ENCODE results near the gene OR8G1.
"Not testable (repeated sequence)": the region's sequence is repeated elsewhere in the genome, so short reads cannot be mapped to it uniquely, and the experiment has no call there.

OR8G1 gene, protein sequence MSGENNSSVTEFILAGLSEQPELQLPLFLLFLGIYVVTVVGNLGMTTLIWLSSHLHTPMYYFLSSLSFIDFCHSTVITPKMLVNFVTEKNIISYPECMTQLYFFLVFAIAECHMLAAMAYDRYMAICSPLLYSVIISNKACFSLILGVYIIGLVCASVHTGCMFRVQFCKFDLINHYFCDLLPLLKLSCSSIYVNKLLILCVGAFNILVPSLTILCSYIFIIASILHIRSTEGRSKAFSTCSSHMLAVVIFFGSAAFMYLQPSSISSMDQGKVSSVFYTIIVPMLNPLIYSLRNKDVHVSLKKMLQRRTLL

DNA sequence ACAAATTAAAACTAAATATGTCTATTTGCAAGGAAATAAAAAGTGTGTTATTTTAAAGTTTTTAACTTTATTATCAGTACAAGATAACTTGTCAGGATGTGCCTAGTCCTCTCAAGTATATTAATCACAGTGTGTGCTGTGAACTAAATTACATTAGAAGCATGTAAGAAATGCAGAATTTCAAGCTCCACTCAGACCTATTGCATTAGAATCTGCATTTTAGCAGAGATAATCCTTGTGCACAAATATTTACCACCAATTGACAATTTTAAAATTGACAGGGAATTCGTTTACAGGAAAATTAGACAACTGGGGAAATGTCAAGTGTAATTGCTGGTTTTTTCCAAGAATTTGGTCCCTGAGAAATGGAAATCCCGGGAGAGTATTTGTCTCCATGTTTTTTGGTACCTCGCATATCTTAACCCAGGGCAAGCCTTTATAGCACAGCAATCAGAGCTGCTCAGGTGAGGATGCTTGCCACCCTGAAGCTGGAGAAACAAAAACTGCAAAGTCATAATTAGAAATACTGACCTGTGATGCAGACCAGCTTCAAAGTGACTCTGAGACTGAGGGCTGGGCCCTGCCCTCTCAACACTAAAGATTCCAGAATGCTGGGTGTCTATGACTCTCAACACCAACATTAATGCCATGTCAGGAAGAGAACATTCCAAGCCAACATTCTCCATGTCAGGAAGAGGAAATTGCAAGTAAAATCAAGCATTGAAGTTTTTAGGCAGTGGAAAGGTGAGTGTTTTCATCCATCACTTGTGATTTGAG is at the start of gene OR8G1:
TSS of gene OR8G1 (plus strand) at position 475 of the 777 bp plus-strand sequence. CDS start 8,581 bp downstream, outside the sequence.
- no peak for DNase-seq

- DNase-seq = no peak
These were observed 47.5 kb upstream of the OR8G1 start for GRCh38 chr11:124193221-124194010.

- DNase-seq = no peak
These were observed 46.4 kb upstream of the OR8G1 start for GRCh38 chr11:124194293-124195188.

DNA sequence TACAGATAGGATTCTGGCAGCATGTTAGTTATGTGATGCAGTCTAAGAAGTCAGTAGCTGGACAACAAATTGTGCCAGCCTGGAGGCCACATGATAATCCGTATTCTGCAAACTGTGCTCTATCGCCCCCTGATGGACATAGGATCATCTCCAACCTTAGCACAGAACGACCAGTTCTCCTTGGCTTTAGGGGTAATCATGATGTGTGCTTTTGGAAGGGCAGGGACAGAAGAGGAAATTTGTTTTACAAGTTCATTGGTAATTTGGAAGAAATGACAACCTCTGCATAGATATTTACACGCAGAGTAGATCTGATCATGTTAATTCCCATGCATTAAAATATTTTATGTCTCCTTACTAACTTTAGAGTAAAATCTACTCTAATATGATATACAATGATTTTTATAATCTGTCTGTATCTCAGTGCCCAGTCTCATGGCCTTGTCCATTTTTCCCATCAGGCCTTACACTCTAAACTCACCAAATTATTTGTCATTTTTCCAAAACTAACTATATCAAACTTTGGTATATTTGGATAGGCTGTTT is 45.6 kb upstream of the OR8G1 start:
- peak; percentile 27 for DNase-seq

GRCh38 chr11:124197999-124198398 is 42.9 kb upstream of the OR8G1 start:
- DNase-seq = no peak

DNA sequence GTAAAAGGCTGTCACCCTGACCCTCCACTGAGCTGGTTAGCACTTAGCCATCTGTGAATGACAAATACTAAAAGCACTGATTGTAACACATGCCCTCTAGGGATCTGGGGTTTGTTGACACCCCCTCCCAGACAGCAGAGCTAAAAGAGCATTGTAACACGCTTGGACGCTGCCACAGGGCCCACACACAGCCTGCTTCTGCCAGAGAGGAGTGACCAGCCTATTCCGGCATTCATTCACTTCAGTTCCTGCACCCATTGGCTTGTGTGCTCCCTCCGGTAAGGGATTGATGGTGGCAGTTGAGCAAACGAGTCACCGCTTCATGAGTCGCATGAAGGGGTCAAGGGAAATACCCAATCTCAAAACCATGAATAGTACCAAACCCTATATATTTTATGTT is 42.0 kb upstream of the OR8G1 start:
- no peak for DNase-seq

- DNase-seq = no peak
These were observed 41.2 kb upstream of the OR8G1 start for GRCh38 chr11:124199702-124200101.

DNA sequence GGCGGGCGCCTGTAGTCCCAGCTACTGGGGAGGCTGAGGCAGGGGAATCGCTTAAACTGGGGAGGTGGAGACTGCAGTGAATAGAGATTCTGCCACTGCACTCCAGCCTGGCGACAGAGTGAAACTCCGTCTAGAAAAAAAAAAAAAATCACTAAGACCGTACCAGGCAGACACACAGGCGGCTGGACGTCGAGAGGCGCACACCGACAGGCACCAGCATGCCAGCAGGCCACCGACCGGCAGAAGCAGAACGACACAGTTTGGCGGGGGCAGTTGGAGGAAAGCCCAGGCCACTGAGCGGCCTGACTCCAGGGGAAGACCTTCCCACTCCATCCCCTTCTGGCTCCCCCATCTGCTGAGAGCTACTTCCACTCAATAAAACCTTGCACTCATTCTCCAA is 40.2 kb upstream of the OR8G1 start:
- no peak for DNase-seq

DNA sequence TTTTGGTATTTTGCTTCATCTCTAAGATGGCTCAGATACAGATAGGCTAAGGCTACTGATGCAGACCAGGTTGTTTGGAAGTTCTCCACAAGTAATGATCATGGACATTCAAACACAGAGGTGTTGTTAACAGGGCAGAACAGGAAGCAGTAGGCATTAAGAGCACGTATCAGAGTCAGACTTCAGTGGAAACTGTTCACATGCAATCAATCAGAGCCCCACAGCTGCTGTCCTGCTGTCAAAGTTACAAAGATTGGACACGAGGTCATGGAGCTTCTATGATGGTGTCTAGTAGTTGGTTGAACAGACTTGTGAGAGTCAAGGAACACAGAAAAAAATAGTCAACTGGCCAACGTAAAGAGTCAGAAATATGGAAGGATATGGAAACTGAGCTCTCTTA is 37.9 kb upstream of the OR8G1 start:
- DNase-seq = no peak

DNA sequence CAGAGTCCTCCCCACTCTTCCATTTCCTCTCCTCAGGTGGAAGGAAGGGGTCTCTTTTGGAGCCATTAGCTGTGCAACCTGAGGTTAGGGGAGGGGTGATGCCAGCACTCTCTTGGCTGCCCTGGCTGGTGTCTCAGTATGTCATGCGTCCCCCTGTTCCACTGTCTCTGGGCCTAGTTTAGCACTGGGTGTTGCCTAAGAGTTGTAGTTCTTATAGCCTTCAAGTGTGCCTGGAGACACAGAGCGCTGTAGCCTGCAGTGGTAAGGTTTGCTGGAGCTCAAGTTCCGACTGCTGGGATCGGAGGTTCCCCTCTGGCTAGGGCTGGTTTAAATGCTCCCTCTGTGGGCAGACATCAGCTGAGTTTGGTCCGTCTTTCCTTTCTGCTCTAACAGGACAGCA is 36.9 kb upstream of the OR8G1 start:
- DNase-seq = no peak

DNA sequence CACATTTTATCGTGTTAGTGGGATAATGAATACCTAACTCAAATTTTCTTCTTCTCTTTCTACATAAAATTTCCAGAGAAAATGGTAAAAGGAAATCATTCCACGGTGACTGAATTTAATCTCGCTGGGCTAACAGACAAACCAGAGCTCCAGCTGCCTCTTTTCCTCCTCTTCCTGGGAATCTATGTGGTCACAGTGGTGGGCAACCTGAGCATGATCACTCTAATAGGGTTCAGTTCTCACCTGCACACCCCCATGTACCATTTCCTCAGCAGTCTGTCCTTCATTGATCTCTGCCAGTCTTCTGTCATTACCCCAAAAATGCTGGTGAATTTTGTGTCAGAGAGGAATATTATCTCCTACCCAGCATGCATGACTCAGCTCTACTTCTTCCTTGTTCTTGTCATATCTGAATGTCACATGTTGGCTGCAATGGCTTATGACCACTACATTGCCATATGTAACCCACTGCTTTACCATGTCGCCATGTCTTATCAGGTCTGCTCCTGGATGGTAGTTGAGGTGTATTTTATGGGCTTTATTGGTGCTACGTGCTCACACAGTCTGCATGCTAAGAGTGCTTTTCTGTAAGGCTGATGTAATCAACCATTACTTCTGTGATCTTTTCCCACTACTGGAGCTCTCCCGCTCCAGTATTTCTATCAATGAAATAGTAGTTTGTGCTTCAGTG is 33.6 kb upstream of the OR8G1 start:
- no peak for DNase-seq

DNA sequence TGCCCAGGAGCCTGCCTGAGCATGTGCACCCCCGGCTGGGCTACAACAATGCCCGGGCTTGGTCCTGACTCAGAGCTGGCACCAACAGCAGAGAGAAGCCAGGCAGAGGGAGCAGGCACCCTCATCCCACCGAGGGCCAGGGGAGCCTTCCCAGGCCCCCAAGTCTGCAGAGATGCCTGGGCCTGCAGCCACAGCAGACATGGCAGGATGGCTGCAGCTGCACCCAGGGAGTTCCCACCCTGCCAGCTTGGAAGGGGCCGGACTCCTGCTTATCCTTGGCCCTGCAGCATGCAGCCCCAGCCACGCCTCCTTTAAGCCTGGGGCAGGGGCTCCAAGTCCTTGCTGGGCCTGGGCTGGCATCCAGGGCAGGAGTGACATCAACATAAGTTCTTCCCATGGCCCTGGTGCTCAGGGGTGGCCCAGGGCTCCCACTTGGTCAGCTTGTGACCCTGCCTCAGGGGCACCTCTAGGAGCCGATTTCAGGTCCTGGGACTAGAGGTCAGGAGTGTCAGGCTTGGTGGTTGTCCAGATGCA is 31.0 kb upstream of the OR8G1 start:
- no peak for DNase-seq

- DNase-seq = no peak
These were observed 30.5 kb upstream of the OR8G1 start for GRCh38 chr11:124210421-124210820.

GRCh38 chr11:124211321-124211720 is 29.6 kb upstream of the OR8G1 start:
- no peak for DNase-seq

- no peak for DNase-seq
These were observed 26.9 kb upstream of the OR8G1 start for GRCh38 chr11:124214027-124214426.

DNA sequence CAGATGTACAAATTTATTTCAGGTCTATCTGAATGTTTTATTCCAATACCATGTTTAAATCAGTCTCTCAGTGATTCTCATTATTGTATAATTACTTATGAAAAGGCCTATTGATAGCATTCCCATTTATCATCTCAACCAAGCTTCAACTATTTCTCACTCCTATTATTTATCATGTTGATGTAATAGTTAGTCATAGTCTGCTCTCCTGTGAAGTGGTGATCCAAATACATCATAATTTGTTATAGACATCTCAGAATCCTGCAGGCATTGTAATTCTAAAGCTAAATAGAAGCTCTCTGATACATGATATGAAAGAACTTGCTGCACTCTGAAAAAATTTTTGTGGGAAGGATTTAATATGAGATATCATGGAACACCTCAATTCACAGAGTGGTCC is 21.8 kb upstream of the OR8G1 start:
- no peak for DNase-seq

GRCh38 chr11:124222407-124222806 is 18.5 kb upstream of the OR8G1 start:
- no peak for DNase-seq

DNA sequence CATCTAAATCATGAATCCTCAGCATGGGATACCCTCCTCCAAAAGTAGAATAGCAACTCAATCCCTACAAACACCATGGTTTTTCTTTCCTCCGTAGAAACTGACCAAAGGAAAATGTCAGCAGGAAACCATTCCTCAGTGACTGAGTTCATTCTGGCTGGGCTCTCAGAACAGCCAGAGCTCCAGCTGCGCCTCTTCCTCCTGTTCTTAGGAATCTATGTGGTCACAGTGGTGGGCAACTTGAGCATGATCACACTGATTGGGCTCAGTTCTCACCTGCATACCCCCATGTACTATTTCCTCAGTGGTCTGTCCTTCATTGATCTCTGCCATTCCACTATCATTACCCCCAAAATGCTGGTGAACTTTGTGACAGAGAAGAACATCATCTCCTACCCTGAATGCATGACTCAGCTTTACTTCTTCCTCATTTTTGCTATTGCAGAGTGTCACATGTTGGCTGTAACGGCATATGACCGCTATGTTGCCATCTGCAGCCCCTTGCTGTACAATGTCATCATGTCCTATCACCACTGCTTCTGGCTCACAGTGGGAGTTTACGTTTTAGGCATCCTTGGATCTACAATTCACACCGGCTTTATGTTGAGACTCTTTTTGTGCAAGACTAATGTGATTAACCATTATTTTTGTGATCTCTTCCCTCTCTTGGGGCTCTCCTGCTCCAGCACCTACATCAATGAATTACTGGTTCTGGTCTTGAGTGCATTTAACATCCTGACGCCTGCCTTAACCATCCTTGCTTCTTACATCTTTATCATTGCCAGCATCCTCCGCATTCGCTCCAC is 16.1 kb upstream of the OR8G1 start:
- not testable (repeated sequence) for DNase-seq

GRCh38 chr11:124225471-124225870 is 15.4 kb upstream of the OR8G1 start:
- DNase-seq = no peak

GRCh38 chr11:124233376-124233775 is 7.5 kb upstream of the OR8G1 start:
- DNase-seq = no peak

All from NCI-H510A (cell line).